Measurements from ENCODE around the gene CHRNA1. TPM values are rescaled to one million over a fixed set of nuclear protein-coding genes. Genes with fewer than 3 reads are reported as not detected.

The CHRNA1 gene
- polyA plus RNA-seq (ENCODE audit: insufficient read length in 4 of 4), result 1 to 10 TPM; 1.7 to 4.7 (median 3.6) TPM

DNA sequence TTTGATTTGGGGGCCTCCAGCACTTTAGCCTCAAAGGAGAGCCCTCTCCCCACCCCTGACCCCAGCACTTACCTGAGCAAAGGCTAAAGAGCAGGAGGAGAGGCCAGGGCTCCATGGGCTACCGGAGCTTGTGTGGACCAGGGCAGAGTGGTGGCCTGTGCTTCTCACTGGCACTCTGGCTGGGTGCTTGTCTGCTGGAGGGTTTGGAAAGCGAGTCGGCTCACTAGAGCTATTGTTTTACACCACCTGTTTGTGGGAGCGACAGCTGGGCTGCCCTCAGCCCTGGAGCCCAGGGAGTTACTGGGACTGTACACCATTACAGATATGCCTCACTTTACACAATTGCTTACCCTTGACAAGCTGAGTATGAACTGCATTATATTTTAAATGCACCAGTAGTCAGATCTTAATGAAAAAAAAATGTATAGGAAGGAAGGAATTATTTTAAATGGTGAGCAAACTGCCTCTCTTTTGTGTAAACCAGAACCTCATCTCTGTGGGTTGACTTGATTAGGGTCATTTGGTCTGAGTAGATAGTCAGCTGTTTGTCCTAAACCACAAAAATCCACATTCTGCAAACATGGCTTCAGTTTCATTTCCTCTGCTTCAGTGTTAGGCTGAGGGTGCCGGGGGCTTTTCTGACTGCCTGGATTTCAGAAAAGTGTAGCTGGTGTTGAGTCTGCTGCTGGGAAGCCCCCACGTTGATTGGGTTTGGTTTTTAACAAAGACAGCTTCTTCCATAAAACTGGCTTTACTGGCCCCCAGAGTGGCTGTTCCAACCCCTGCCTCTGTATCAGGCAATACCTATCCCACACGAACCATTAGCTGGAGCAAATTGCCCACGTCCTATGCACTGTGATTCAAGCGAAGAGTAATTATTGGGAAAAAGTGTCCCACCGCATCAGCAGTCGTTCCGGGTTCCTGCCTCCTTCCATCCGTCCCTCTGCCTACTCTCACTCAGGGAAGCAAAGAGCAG is at the start of gene CHRNA1:
Gene CHRNA1, minus strand, starts transcription at position 193 of the 976 bp plus-strand sequence. Its CDS starts 78 bp downstream, at position 115.
- no peak for DNase-seq (ENCODE audit: low read depth in 4 of 4, low spot score in 3 of 4)

DNA sequence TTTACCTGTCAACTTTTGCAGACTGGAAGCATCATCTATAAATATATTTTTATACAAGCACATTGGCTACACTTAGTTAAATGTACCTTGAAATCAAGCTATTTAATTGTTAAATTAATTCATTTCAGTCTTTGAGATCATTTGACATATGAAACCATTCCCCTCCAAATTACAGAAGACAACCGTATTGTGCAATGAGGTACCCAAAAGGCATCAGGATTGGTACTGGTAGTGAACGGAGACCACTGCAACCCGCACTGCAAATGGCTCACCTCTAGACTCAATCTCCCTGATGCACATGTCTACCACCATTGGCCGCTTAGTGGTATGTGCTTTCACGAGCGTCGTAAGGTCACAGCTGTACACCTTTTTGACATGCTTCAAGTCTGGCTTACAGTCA is 47.8 kb upstream of the CHRNA1 start:
- no peak for DNase-seq (ENCODE audit: low read depth in 4 of 4, low spot score in 3 of 4)

DNA sequence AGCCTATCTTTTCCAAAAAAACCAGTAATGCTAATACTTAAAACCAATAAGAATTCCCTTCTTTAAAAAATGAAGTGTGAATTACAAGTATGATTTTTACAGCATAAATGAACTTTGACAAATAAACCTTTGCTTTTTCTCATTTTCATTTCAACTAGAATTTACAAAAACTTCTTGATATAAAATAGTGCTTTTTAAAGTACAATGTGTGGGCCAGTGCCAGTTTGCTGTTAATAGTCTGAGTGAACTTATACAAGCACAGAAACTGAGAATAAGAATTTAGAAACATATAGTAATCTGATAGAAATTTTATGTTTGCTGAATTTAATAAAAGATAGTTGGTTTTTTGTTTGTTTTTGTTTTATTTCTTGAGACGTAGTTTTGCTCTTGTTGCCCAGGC is 43.7 kb upstream of the CHRNA1 start:
- no peak for DNase-seq (ENCODE audit: low read depth in 4 of 4, low spot score in 3 of 4)

DNA sequence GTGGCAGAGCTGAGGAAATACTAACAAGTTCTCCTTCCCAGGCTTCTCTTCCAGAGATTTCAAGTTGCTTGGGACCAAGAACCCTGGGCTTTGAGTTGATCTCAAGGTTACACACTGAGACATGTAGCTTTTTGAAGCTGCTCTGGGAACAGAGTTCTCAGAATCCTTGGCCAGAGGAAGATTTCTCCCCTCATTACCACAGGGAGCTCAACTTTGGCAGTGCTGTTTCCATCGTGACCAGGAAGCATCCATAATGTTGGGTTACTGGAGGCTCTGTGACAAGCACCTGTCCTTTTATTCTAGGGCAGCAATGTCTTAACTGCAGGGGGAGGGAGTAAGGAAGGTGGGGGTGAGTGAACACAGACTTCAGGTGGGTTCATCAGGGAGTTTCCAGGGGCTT is 41.5 kb upstream of the CHRNA1 start:
- DNase-seq (ENCODE audit: low read depth in 4 of 4, low spot score in 3 of 4), result no peak

DNA sequence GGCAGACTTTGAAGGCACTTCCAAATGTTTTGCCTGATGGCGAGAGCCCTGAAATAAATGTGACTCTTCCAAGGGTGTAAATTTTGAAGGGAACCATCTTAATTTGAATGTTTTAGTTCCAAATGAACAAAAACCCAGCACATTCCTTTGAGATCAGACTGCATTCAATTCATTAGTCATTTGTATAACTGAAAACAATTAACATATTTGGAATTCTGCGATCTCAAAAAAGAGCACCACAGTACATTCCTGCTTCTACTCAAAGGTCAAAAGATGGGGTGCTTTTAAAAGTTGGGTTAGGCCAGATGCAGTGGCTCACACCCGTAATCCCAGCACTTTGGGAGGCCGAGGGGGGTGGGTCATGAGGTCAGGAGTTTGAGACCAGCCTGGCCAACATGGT is 38.2 kb upstream of the CHRNA1 start:
- DNase-seq (ENCODE audit: low read depth in 4 of 4, low spot score in 3 of 4), result no peak

DNA sequence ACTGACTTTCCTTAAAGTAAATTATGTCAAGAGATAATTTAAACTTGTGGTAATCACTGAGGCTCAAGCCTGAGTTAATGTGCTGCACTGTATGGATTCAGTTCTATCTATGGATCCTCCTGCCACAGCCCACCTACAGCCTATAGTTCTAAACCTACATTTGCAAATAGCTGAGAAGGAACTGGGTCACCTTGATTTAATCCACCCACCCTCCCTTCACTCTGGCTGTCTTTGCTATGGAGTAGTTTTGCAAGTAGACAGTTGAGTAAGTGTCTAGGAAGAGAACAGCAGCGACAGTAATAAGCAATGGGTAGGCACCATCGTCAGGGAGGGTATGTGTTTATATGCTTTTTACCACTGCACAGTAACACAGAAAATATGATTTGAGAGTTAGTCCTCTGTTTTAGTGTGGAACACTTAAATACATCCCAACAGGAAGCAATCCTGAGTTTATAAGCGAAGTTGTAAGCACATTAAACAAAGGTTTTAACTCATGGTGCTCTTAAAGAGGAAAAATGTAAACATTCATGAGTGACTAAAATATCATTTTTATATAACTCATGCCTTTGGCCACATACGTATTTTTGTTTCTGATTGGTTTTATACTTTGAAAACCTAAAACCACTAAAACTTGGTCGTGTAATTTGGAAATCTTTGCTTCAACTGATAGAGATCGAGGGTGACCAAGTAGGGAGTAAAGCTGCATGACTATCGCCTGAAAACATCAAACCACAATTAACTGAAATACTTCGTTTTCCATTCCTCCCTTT is 36.3 kb upstream of the CHRNA1 start:
- DNase-seq (ENCODE audit: low read depth in 4 of 4, low spot score in 3 of 4), result no peak

DNA sequence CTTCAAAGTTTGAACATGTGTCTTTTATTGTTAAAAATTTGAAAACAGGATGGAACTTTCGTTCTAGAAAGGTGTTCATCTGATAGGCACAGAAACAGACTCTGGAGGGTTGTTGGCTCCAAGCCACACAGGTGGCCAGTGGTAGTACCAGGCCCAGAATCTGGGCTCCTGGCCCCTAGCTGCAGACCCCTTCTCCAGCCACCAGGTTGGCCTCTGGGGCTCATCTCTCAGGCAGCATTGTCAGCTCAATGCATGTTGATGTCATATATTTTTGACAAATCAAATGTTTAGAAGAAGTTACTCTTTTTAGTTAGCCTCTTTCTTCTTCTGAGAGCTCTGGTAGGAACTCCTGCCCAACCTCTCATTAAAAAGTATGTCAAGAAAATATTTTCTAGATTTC is 34.5 kb upstream of the CHRNA1 start:
- DNase-seq (ENCODE audit: low read depth in 4 of 4, low spot score in 3 of 4), result no peak

DNA sequence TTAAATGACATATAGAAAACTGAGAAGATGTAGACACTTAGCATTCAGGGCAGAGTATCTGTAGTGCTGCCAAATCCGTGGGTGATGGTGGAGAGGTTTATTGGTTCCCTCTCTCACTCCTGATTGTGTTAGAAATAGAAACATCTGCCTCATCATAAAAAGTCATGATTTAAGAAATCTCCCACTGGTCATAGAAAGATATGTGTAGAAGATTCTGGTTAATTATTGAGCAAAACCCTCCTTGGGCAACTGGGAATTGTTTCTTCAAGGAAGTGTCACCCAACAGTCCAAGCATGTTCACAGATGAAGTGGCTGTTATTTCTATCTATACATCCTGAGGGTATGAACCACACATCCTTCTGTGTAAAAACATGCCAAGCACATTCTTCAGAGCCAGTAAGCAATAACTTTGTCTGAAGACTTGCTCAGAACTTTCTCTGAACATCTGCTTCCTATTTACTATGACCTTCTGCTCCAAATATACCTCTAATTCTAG is 33.6 kb upstream of the CHRNA1 start:
- DNase-seq (ENCODE audit: low read depth in 4 of 4, low spot score in 3 of 4), result no peak

DNA sequence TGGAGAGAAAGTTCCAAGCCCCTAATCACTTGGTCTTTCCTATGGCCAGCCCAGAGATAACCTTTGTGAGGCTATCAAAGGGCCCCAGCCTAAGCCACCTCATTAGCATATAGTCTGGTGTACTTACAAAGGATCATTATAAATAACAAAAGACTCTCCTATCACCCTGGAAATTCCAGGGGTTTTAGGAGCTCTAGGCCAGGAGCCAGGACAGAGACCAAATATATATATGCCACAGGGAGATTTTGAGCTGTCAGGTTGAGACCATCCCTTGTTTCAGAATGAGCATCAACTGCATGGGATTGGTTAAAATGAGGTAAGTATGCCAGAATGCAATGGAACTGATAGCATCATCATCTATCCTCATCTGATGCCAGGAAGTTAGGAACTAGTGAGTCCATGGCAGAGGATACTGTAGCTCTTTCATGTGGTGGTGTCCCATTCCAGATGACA is 32.1 kb upstream of the CHRNA1 start:
- DNase-seq (ENCODE audit: low read depth in 4 of 4, low spot score in 3 of 4), result no peak

DNA sequence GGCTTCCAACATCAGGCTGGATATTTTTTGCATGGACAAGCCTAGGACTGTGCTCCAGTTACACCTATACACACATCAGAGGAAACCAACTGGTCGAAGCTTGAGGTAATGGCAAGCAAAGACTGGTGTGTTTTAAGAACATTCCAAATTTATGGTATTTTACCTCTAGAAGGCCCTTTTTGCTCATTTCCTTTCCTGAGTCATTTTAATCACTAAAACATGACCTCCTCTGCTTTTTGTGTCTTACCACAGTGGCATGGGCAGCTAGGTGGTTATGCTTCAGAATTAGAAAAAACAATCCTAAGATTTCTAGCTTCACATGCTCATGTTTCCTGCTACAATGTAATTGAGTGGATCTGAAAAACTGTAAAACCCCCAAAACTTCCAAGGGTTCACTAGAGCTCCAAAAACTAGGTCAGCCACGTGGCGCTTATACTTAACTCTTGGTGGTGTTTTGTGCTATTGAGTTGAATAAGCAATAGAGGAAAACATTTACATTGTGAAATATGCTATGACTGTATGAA is 30.6 kb upstream of the CHRNA1 start:
- no peak for DNase-seq (ENCODE audit: low read depth in 4 of 4, low spot score in 3 of 4)

DNA sequence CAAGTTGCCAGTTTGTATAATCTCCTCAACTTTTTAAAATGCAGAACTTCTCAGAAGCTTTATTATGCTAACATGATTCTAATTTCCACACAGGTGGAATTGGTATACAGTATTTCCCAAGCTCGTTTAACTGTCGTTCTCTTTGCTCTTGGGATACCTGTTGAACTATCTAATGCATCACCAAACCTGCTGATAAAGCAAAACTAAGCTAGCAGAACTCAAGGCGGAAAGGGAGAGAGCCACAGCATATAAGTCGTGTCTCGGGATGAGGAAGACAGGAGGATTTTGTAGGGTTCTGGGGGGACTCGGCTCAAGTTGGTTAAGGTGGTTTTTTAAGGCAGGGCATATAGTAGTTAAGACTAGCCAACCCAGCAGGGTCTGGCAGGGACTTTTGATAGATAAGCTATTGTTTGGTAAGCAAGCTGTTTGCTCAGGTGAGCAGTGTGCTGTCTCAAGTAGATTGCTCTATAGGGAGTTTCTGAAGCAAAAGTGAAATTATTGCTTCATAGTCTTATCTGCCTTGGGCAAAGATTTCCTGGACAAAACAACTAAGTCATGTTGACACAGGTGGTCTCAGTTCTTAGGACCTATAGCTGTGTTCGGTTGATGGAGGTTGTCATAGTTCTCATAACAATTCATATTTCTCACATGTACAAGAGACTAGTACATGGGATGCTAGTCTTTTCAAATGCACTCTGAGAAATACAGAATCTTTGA is 28.2 kb upstream of the CHRNA1 start:
- no peak for DNase-seq (ENCODE audit: low read depth in 4 of 4, low spot score in 3 of 4)

DNA sequence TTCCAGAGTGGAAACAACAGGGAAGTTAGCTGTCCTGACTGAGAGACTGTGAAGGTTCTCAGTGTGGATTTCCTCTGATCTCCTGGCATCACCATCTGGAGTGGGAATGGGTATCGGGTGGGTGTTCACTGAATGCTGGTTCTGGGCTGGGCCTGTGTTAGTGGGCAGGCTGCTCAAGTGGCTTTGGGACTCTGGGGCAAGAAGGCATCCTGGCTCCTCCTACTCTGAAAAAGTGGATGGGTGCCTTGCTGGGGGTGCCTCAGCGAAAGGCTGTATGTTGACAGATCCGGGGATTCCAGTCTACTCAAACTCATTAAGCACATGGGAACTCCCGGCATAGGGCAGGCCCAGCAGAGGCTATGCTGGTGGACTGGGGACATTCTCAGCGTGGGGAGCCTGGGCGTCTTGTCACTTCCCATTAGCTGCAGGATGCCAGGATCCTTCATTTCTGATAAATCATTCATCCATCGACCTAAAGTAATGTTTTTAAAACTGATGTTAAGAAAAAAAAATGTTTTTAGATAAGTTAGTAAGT is 27.5 kb upstream of the CHRNA1 start:
- DNase-seq (ENCODE audit: low read depth in 4 of 4, low spot score in 3 of 4), result no peak

DNA sequence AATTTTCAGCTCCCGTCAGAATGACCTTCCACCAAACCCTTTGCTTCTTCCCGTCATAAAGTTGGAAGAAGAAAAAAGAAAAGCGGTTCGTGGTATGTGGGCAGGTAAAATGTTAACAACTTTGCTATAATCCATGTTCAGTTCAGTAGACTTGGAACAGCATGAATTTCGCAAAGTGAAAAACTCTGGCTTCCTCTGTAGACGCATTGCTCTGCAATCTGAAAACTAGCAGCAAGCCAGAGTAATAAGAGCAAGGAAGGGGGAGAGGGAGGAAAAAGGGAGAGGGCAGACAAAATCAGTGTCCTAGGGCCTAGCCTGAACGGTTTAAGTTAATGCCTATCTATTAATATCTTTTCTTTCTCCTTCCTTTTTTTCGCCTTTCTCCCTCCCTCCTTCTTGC is 26.7 kb upstream of the CHRNA1 start:
- no peak for DNase-seq (ENCODE audit: low read depth in 4 of 4, low spot score in 3 of 4)

DNA sequence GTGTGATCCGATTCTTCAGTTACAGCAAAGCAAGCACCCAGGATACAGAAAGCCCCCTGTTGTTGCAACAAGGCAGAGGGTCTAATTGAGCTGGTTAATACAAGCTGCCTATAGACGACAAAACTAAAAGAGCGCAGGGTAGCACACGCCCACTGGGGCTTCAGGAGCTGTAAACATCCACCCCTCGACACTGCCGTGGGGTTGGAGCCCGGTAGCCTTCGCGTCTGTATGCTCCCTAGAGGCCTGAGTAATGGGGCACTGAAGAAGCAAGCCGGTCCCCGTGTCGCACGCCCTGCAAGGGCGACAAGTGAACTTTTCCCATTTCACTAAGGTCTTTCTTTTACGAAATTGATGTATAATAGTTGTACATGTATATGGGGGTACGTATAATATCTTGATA is 24.7 kb upstream of the CHRNA1 start:
- no peak for DNase-seq (ENCODE audit: low read depth in 4 of 4, low spot score in 3 of 4)

DNA sequence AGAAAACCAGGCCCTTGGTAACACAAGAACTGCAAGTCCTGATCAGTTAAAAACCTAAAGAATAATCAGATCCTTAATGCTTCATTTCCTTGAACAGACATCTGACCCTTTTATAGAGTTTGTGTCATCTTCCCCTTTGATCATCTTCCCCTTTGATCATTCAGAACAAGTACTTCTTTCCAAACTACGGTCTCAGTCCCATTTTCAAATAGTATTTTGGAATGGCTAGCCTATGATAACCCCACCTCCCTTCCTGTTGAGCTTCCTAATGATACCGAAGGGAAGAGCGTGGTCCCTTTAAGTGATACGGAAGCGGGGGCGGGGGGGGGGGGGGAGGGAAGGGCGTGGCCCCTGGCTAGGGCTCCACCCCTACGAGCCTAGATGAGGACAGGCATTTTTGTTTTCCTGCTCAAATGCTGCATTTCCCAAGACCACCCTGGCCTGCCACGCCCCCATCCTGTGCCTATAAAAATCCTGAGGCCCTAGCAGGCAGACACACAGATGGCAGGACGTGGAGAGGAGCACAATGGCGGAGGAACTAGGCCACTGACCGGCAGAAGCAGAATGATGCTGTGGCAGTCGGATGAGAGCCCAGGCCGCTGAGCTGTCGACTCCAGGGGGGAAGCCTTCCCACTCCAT is 24.1 kb upstream of the CHRNA1 start:
- DNase-seq (ENCODE audit: low read depth in 4 of 4, low spot score in 3 of 4), result no peak

DNA sequence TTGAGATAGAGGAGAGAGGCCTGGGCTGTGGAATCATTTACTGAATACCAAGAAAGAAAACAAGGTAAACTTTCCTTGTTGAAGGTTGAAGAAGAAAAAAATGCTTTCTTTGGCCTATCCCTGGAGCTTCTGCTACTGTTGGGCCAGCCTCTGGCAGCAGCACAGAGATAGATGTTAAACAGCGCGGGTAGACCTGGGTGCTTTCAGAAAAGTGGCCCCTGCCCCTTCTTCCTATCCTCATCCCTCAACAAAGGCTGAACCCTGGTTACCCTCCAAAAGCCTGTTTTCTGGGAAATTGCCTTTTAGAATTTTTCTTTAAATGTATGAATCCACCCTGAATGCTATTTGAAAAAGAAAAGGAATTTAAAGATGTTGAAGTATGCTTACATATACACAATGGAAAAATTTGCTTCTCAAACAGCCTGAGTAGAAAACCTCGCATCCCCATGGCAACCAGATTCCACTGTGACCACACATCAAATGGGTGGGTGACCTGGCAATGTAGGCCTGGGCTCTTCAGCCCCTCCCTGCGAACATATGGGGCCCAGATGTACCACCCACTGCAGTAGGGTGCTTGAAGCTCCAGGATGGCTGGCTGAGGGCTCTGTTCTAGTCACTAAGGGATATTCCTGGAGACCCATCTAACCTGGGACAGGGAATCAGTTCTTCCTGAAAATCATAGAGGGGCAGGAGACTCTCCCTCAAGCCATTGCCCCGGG is 23.4 kb upstream of the CHRNA1 start:
- DNase-seq (ENCODE audit: low read depth in 4 of 4, low spot score in 3 of 4), result no peak

DNA sequence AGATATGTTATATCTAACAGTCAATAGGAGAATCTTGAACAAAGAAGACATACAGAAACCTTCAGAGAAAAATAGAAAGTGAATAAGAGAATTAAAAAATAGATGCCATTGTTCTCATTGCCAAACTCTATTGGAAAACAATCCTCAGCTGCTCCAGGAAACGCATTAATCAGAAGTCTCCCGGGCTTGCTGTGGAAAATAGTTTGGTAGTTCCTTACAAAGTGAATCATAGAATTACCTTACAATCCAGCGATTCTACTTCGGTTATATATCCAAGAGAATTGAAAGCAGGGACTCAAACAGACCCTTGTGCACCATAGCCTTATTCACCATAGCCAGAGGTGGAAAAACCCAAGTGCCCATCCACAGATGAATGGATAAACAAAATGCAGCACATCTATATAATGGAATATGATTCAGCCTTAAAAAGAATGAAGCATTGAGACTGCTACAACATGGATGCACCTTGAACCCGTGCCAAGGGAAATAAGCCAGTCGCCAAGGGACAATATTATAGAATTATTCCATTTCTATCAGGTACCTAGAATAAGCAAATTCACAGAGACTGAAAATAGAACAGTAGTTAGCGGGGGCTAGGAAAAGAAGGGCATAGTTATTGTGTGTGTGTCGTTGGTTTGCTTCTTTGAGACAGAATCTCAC is 21.9 kb upstream of the CHRNA1 start:
- no peak for DNase-seq (ENCODE audit: low read depth in 4 of 4, low spot score in 3 of 4)

DNA sequence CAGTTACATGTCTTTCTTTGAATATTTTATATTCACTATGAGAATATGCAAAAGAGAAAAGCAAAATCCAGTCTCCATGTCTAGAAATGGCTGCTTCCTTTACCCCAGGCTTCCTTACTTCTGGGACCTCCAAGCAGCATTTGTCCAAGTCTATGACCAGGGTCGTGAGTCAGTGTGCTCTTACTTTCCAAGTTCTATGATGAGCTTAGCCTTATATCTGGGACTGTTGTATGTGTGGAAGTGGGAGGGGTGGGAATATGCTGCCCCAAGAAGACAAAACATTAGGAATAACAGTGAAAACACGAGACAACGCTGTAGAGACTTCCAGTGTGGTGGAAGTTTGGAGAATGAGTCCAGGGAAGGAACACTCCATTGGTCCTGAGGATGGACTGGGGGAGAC is 21.2 kb upstream of the CHRNA1 start:
- DNase-seq (ENCODE audit: low read depth in 4 of 4, low spot score in 3 of 4), result no peak

DNA sequence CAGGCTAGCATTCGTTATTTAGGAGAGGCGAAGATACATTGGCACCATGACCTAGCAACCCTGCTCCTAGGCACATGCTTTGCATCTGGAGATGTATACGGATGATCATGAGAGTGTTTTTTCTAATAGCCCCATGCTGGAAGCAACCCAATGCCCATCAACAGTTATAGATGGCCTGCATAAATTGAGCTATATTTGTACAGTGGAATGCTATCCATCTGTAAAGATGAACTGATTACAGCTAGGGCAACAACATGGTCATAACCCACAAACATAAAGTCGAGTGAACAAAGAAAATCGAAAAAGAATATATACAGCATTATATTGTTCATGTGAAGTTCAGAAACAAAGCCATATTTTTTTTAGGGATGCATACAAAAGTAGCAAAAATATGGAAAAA is 20.6 kb upstream of the CHRNA1 start:
- DNase-seq (ENCODE audit: low read depth in 4 of 4, low spot score in 3 of 4), result no peak
